HepG2 (cell line): ENCODE results near the gene DRC7. TPM values are rescaled to one million over a fixed set of nuclear protein-coding genes. Genes with fewer than 3 reads are reported as not detected.

Experiments
- ADNP ChIP-seq: sonication (generic); formaldehyde crosslinking; IDR thresholded peaks from 2 replicates; pipeline ENCODE4 v1.4.0; 2020; ENCODE audit warnings: missing genetic modification reagents
- ATAD3A ChIP-seq: sonication (generic); formaldehyde crosslinking; IDR thresholded peaks from 2 replicates; pipeline ENCODE4 v1.4.0; 2020; ENCODE audit warnings: missing genetic modification reagents
- CCDC6 ChIP-seq: sonication (generic); formaldehyde crosslinking; IDR thresholded peaks from 2 replicates; pipeline ENCODE4 v1.8.1; 2022; ENCODE audit warnings: mild to moderate bottlenecking, missing genetic modification reagents, moderate library complexity
- FOXO1 ChIP-seq: sonication (generic); formaldehyde crosslinking; IDR thresholded peaks from 2 replicates; pipeline ENCODE4 v1.4.0; 2020; ENCODE audit warnings: missing genetic modification reagents
- HINFP ChIP-seq: sonication (generic); formaldehyde crosslinking; IDR thresholded peaks from 2 replicates; pipeline ENCODE4 v1.4.0; 2020; ENCODE audit warnings: low read depth, mild to moderate bottlenecking, missing genetic modification reagents
- HNRNPUL1 ChIP-seq: fragments of 200-400 bp; formaldehyde crosslinking; IDR thresholded peaks from 2 replicates; pipeline ENCODE4 v1.6.1; 2017; ENCODE audit warnings: low read depth, mild to moderate bottlenecking, low read length, moderate library complexity
- MAFF ChIP-seq: IDR thresholded peaks from 2 replicates; pipeline ENCODE4 v1.6.1; 2011; ENCODE audit warnings: low read depth, low read length, improper control_type of control experiment
- MIER3 ChIP-seq: IDR thresholded peaks from 2 replicates; pipeline ENCODE4 v1.6.1; 2016; ENCODE audit warnings: missing compliant biosample characterization, borderline replicate concordance
- MLX ChIP-seq: IDR thresholded peaks from 2 replicates; pipeline ENCODE4 v1.6.1; 2016
- MTF1 ChIP-seq: sonication (generic); formaldehyde crosslinking; IDR thresholded peaks from 2 replicates; pipeline ENCODE4 v1.5.0; 2020; ENCODE audit warnings: missing genetic modification reagents
- NRL ChIP-seq: sonication (generic); formaldehyde crosslinking; IDR thresholded peaks from 2 replicates; pipeline ENCODE4 v1.5.0; 2020; ENCODE audit warnings: missing genetic modification reagents, mild to moderate bottlenecking, moderate library complexity, borderline replicate concordance
- SAFB2 ChIP-seq: sonication (generic); formaldehyde crosslinking; IDR thresholded peaks from 2 replicates; pipeline ENCODE4 v1.5.1; 2020; ENCODE audit warnings: missing genetic modification reagents, low read depth, mild to moderate bottlenecking, borderline replicate concordance
- SIN3A ChIP-seq: IDR thresholded peaks from 2 replicates; pipeline ENCODE4 v1.6.1; 2011; ENCODE audit warnings: low read depth, mild to moderate bottlenecking, control low read depth, low read length, borderline replicate concordance
- ZMYM2 ChIP-seq: sonication (generic); formaldehyde crosslinking; IDR thresholded peaks from 2 replicates; pipeline ENCODE4 v1.8.0; 2022; ENCODE audit warnings: mild to moderate bottlenecking, missing genetic modification reagents
- ZMYM3 ChIP-seq: sonication (generic); formaldehyde crosslinking; IDR thresholded peaks from 2 replicates; pipeline ENCODE4 v1.5.1; 2020; ENCODE audit warnings: mild to moderate bottlenecking, missing genetic modification reagents
- ZNF235 ChIP-seq: sonication (generic); formaldehyde crosslinking; IDR thresholded peaks from 2 replicates; pipeline ENCODE4 v1.8.1; 2023; ENCODE audit warnings: mild to moderate bottlenecking, missing genetic modification reagents, borderline replicate concordance
- ZNF343 ChIP-seq: sonication (generic); formaldehyde crosslinking; IDR thresholded peaks from 2 replicates; pipeline ENCODE4 v1.4.0; 2020; ENCODE audit warnings: mild to moderate bottlenecking, missing genetic modification reagents
- ZNF350 ChIP-seq: sonication (generic); formaldehyde crosslinking; IDR thresholded peaks from 2 replicates; pipeline ENCODE4 v1.4.0; 2020; ENCODE audit warnings: mild to moderate bottlenecking, low read depth, missing genetic modification reagents, borderline replicate concordance
- ZNF383 ChIP-seq: sonication (generic); formaldehyde crosslinking; IDR thresholded peaks from 2 replicates; pipeline ENCODE4 v1.4.0; 2020; ENCODE audit warnings: missing genetic modification reagents, mild to moderate bottlenecking, borderline replicate concordance
- ZNF780A ChIP-seq: sonication (generic); formaldehyde crosslinking; IDR thresholded peaks from 2 replicates; pipeline ENCODE4 v1.8.0; 2022; ENCODE audit warnings: mild to moderate bottlenecking, missing genetic modification reagents, moderate library complexity
- ZNF792 ChIP-seq: IDR thresholded peaks from 2 replicates; pipeline ENCODE4 v1.6.1; 2016
- polyA plus RNA-seq, 8 experiments: library from polyadenylated mRNA; depleted of rRNA in 3 of 8; stranded (reverse) in 7 of 8; unstranded in 1 of 8; fragments of >200 nt; fragmentation: Illumina TruSeq in 4 of 8; extraction: Trizol in 4 of 8; gene quantifications; 2 replicates each; pipeline versions ENCODE4 v1.2.1 to v1.2.3, GENCODE V29; 2011 to 2016; ENCODE audit warnings: low read depth in 4 of 8, missing spikeins in 1 of 8, mixed read lengths in 1 of 8; ENCODE audit not compliant: insufficient read depth in 1 of 8
- total RNA-seq, 5 experiments: library from RNA; depleted of rRNA; stranded (reverse); fragments of >200 nt; fragmentation: Illumina TruSeq; extraction: Trizol; gene quantifications; 2 replicates each; pipeline ENCODE4 v1.2.3, GENCODE V29; 2016; ENCODE audit warnings: low read depth in 1 of 5
- TF ChIP-seq, protein P1 (sequence below): IDR thresholded peaks from 2 replicates; pipeline ENCODE4 v1.6.1; 2016; ENCODE audit warnings: missing biosample characterization, missing genetic modification reagents, low read depth
- TF ChIP-seq, protein P2 (sequence below): sonication (generic); formaldehyde crosslinking; IDR thresholded peaks from 2 replicates; pipeline ENCODE4 v1.4.0; 2020; ENCODE audit warnings: missing genetic modification reagents, borderline replicate concordance

The DRC7 gene
- total and polyA plus RNA-seq, 2 of the 13 experiments (the other 11 are each of a cell fraction or from before 2014, with no cell fraction given): 2.7 to 3.4 TPM

GRCh38 chr16:57735755-57736418 is 41.3 kb downstream of the DRC7 start, which contains the start of gene KATNB1 (continued):
- TF ChIP-seq, protein P1, sequence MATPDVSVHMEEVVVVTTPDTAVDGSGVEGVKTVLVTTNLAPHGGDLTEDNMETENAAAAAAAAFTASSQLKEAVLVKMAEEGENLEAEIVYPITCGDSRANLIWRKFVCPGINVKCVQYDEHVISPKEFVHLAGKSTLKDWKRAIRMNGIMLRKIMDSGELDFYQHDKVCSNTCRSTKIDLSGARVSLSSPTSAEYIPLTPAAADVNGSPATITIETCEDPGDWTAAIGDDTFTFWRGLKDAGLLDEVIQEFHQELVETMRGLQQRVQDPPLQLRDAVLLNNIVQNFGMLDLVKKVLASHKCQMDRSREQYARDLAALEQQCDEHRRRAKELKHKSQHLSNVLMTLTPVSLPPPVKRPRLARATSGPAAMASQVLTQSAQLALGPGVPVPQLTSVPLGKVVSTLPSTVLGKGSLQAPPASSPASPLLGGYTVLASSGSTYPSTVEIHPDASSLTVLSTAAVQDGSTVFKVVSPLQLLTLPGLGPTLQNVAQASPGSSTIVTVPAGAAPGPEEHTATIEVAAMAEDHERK (CRISPR knock-in tag): no peak
- TF ChIP-seq CCDC6: 0 out of 2 replicates have a peak, but pooled peaks have one; percentile 58
- peak; percentile 64 for TF ChIP-seq FOXO1 (CRISPR knock-in tag)
- TF ChIP-seq MAFF: no peak
- TF ChIP-seq MTF1: no peak
- TF ChIP-seq ZNF780A (CRISPR knock-in tag): no peak
- TF ChIP-seq ZMYM2 (CRISPR knock-in tag): no peak
- TF ChIP-seq ZNF343 (CRISPR knock-in tag): no peak; the same call in 1 of the 2 replicates
- TF ChIP-seq ZNF383: no peak
- no peak for TF ChIP-seq MIER3 (CRISPR knock-in tag)
- no peak for TF ChIP-seq SAFB2
- no peak for TF ChIP-seq ADNP (CRISPR knock-in tag)
- TF ChIP-seq ZNF350 (CRISPR knock-in tag): no peak
- TF ChIP-seq ZNF235 (CRISPR knock-in tag): 0 out of 2 replicates have a peak, but pooled peaks have one; percentile 53
- no peak; the same call in none of the 2 replicates for TF ChIP-seq SIN3A
- 0 out of 2 replicates have a peak, but pooled peaks have one; percentile 10 for TF ChIP-seq MLX (CRISPR knock-in tag)
- TF ChIP-seq ZMYM3: no peak
- no peak for TF ChIP-seq NRL (CRISPR knock-in tag)
- TF ChIP-seq HINFP (CRISPR knock-in tag): no peak; the same call in 1 of the 2 replicates
- no peak for TF ChIP-seq ATAD3A (CRISPR knock-in tag)
- no peak for TF ChIP-seq ZNF792 (CRISPR knock-in tag)
- TF ChIP-seq, protein P2, sequence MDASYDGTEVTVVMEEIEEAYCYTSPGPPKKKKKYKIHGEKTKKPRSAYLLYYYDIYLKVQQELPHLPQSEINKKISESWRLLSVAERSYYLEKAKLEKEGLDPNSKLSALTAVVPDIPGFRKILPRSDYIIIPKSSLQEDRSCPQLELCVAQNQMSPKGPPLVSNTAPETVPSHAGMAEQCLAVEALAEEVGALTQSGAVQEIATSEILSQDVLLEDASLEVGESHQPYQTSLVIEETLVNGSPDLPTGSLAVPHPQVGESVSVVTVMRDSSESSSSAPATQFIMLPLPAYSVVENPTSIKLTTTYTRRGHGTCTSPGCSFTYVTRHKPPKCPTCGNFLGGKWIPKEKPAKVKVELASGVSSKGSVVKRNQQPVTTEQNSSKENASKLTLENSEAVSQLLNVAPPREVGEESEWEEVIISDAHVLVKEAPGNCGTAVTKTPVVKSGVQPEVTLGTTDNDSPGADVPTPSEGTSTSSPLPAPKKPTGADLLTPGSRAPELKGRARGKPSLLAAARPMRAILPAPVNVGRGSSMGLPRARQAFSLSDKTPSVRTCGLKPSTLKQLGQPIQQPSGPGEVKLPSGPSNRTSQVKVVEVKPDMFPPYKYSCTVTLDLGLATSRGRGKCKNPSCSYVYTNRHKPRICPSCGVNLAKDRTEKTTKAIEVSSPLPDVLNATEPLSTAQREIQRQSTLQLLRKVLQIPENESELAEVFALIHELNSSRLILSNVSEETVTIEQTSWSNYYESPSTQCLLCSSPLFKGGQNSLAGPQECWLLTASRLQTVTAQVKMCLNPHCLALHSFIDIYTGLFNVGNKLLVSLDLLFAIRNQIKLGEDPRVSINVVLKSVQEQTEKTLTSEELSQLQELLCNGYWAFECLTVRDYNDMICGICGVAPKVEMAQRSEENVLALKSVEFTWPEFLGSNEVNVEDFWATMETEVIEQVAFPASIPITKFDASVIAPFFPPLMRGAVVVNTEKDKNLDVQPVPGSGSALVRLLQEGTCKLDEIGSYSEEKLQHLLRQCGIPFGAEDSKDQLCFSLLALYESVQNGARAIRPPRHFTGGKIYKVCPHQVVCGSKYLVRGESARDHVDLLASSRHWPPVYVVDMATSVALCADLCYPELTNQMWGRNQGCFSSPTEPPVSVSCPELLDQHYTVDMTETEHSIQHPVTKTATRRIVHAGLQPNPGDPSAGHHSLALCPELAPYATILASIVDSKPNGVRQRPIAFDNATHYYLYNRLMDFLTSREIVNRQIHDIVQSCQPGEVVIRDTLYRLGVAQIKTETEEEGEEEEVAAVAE: no peak; the same call in 1 of the 2 replicates
- TF ChIP-seq HNRNPUL1: no peak
